ENCODE data around the gene TSPAN3.

DNA sequence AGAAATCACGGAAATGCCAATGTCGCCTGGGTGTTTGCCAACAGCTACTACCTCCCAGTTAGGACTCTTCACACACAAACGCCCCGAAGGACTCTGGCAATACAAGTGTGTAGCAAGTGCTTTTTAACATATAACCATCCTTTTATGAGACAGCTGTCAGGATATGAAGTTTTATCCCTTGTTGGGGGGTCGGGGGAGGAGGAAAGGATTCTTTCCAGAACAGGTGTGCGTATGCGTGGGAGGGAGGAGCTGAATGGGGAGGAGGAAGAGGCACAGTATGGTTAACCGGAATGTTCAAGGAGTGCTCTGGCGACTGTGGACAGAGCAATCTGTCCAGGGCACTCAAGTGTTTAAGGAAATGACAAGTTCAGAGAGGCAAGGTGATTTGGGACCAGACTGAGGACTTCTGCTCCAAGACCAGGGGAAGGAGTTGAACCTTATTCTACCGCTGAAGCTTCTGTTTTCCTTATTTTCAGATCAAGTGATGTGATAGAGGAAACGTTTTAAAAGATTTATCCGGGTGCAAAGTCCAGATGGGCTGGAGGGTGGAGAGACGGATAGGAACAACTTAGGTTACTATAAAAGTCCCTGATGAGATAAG, 1.3 kb downstream of the TSPAN3 start:
- TF ChIP-seq RAD21 (IDR thresholded peaks at IDR 0.05; ENCODE audit: low read depth) = no peak
- TF ChIP-seq, protein P1, sequence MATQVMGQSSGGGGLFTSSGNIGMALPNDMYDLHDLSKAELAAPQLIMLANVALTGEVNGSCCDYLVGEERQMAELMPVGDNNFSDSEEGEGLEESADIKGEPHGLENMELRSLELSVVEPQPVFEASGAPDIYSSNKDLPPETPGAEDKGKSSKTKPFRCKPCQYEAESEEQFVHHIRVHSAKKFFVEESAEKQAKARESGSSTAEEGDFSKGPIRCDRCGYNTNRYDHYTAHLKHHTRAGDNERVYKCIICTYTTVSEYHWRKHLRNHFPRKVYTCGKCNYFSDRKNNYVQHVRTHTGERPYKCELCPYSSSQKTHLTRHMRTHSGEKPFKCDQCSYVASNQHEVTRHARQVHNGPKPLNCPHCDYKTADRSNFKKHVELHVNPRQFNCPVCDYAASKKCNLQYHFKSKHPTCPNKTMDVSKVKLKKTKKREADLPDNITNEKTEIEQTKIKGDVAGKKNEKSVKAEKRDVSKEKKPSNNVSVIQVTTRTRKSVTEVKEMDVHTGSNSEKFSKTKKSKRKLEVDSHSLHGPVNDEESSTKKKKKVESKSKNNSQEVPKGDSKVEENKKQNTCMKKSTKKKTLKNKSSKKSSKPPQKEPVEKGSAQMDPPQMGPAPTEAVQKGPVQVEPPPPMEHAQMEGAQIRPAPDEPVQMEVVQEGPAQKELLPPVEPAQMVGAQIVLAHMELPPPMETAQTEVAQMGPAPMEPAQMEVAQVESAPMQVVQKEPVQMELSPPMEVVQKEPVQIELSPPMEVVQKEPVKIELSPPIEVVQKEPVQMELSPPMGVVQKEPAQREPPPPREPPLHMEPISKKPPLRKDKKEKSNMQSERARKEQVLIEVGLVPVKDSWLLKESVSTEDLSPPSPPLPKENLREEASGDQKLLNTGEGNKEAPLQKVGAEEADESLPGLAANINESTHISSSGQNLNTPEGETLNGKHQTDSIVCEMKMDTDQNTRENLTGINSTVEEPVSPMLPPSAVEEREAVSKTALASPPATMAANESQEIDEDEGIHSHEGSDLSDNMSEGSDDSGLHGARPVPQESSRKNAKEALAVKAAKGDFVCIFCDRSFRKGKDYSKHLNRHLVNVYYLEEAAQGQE (IDR thresholded peaks at IDR 0.05; ENCODE audit: low read depth) = no peak
- no peak for TF ChIP-seq EP300 (IDR thresholded peaks at IDR 0.05; ENCODE audit: borderline replicate concordance)
- no peak for TF ChIP-seq TAF1 (IDR thresholded peaks at IDR 0.05; ENCODE audit: low read depth)
- no peak for TF ChIP-seq YY1 (IDR thresholded peaks at IDR 0.05; ENCODE audit: low read depth)
- TF ChIP-seq CEBPB (IDR thresholded peaks at IDR 0.05) = no peak
- TF ChIP-seq ZBTB7A (IDR thresholded peaks at IDR 0.05; ENCODE audit: low read depth) = no peak
